Activated CD8-positive, alpha-beta T cell treated with anti-CD3 and anti-CD28 coated beads, Interleukin-2, amount 10 ng/mL, durations not matched to agents 7 days and 5 days (primary cell): ENCODE data around the gene C11orf21. TPM values are rescaled to one million over a fixed set of nuclear protein-coding genes. Genes with fewer than 3 reads are reported as not detected.

Source experiments
- ATAC-seq: fragments of 150-1000 bp; cut with Tn5 transposase; one replicate; pipeline ENCODE4 v1.10.0; 2021; ENCODE audit warnings: moderate library complexity
- CTCF ChIA-PET: fragments of 350-600 bp; sonication (Branson Sonifier 250); formaldehyde crosslinking; loops from one replicate; lab custom pipeline; 2021; ENCODE audit warnings: antibody characterized with exemption; lab: Charles Lee
- POLR2A ChIA-PET: fragments of 350-600 bp; sonication (Branson Sonifier 250); formaldehyde crosslinking; loops from one replicate; lab custom pipeline; 2021; ENCODE audit warnings: antibody characterized with exemption; lab: Charles Lee
- DNase-seq: peaks from one replicate; pipeline ENCODE4 v3.0.0-alpha.2; 2020
- H3K27ac Mint-ChIP-seq: one replicate; pipeline ENCODE4 v1.8.0; 2021; ENCODE audit warnings: mild to moderate bottlenecking, mixed read lengths
- H3K27me3 Mint-ChIP-seq: one replicate; pipeline ENCODE4 v1.8.0; 2021; ENCODE audit warnings: low read depth, mixed read lengths
- H3K36me3 Mint-ChIP-seq: one replicate; pipeline ENCODE4 v1.8.0; 2021; ENCODE audit warnings: low read depth, mixed read lengths
- H3K4me1 Mint-ChIP-seq: one replicate; pipeline ENCODE4 v1.8.0; 2021; ENCODE audit warnings: low read depth, mixed read lengths
- H3K4me3 Mint-ChIP-seq: one replicate; pipeline ENCODE4 v1.8.0; 2021; ENCODE audit warnings: mild to moderate bottlenecking, mixed read lengths
- H3K9me3 Mint-ChIP-seq: one replicate; pipeline ENCODE4 v1.8.0; 2022; ENCODE audit warnings: mixed read lengths; ENCODE audit not compliant: insufficient read depth
- total RNA-seq, 2 experiments: library from RNA; stranded (reverse); gene quantifications; one replicate each; pipeline ENCODE4 v1.2.3, GENCODE V29; 2021

C11orf21 gene
- total RNA-seq, 2 experiments from 2014 or later = 37.1 to 43.2 TPM

DNA sequence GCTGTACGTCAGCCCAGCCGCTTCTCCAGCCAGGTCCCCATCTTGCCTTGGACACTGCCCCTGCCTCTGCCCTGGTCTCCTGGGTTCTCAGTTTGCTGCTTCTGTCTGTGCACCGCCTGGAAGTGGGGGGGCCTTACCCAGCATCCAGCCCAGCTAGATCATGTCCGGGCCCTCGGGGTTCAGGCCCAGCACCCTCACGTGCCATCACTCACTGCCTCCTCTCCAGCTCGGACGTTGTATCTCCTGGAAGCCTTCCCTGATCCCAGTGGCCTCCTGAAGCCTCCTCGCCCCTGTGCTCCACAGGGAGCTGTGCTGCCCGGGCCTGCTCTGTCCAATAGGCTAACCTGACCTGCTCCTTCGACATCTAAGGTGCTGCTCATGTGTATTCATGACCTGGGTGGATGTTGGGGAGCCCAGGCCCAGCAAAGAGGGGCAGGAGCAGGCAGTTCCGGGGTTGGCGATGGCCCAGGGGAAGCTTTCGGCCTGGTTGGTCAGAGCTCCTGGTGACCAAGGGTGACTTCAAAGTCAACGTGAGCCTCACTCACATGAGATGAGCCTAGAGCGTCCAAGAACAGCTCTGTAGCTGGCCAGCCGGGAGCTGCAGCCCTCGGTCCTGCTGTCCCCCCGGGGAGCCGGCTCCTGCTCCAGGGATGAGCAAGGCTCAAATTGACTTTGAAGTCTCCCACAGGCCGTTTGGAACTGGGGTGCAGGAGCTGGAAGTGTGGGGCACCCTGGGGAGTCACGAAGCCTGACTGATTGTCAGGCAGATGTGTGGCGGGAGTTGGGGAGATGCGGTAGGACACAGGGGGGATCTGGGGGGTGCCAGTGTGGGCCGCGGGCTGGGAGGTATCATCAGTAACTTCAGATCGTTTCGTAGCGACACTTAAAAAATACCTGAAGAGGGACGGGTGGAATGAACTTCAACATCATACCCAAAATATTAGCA, 26.1 kb downstream of the C11orf21 start:
- peaks cover 31% of the 10 kb centered on the region for H3K27me3 Mint-ChIP-seq
- ATAC-seq (no peak), DNase-seq (no peak)
- no peak overlapping the region for H3K27ac Mint-ChIP-seq
- CTCF ChIA-PET = interaction anchor here (1.3 to 1.5 kb wide), 2 partner anchors 24 to 29 kb away, joined by 3 read pairs; no protein-coding TSS in a partner anchor
- POLR2A ChIA-PET = no interaction called here
- peaks cover 10% of the 10 kb centered on the region for H3K4me1 Mint-ChIP-seq
- H3K36me3 Mint-ChIP-seq = no peaks in the 10 kb centered on the region
- peaks cover 10% of the 10 kb centered on the region for H3K9me3 Mint-ChIP-seq
- H3K4me3 Mint-ChIP-seq = no peak overlapping the region

DNA sequence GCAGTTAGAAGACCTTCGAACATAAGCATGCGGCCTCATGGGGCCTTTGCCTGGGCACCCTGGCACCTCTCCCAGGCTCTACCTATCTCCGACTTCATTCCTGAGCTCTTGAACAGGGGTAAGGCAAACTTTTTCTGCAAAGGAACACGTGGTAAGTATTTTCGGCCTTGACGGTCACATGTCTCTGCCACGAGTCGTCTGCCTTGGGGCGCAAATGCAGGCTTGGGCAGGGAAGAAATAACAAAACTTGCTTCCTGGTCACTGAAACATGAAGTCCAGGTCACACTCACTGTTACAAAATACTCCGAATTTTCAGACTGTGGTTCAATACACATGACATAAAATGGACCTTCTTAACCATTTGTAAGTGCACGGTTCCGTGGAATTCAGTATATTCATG, 27.9 kb downstream of the C11orf21 start:
- H3K36me3 Mint-ChIP-seq = no peaks in the 10 kb centered on the region
- H3K27me3 Mint-ChIP-seq = peaks cover 37% of the 10 kb centered on the region
- ATAC-seq = no peak
- H3K4me1 Mint-ChIP-seq = peaks cover 12% of the 10 kb centered on the region
- H3K4me3 Mint-ChIP-seq = no peak overlapping the region
- POLR2A ChIA-PET = no interaction called here
- no peak overlapping the region for H3K27ac Mint-ChIP-seq
- H3K9me3 Mint-ChIP-seq = peaks cover under 1% of the 10 kb centered on the region
- CTCF ChIA-PET = no interaction called here
- no peak for DNase-seq

DNA sequence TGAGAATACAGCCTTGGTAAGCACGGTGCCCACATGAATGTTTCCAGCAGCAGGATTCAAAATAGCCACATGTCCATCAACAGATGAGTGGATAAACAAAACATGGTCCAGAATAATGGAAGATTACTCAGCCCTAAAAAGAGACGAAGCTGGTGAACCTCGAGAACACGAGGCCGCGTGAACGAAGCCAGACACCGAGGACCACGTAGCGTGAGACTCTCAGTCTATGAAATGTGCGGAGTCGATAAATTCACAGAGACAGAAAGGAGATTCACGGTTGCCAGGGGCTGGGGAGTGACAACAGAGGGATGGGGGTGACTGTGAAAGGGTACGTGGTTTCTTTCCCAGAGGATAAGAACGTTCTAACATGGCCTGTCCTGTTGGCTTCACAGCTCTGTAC, 28.4 kb downstream of the C11orf21 start:
- peaks cover 16% of the 10 kb centered on the region for H3K4me1 Mint-ChIP-seq
- no peak for ATAC-seq
- no peak overlapping the region for H3K4me3 Mint-ChIP-seq
- DNase-seq = no peak
- H3K27ac Mint-ChIP-seq = no peak overlapping the region
- H3K9me3 Mint-ChIP-seq = no peaks in the 10 kb centered on the region
- H3K27me3 Mint-ChIP-seq = peaks cover 40% of the 10 kb centered on the region
- ChIA-PET CTCF (no interaction called here), POLR2A (no interaction called here)
- no peaks in the 10 kb centered on the region for H3K36me3 Mint-ChIP-seq

GRCh38 chr11:2272946-2273280, 28.8 kb downstream of the C11orf21 start:
- no peak overlapping the region for H3K4me3 Mint-ChIP-seq
- H3K27me3 Mint-ChIP-seq = peaks cover 38% of the 10 kb centered on the region
- ATAC-seq (no peak), DNase-seq (no peak)
- H3K36me3 Mint-ChIP-seq = no peaks in the 10 kb centered on the region
- ChIA-PET CTCF (no interaction called here), POLR2A (no interaction called here)
- peaks cover 19% of the 10 kb centered on the region for H3K4me1 Mint-ChIP-seq
- H3K9me3 Mint-ChIP-seq = no peaks in the 10 kb centered on the region
- H3K27ac Mint-ChIP-seq = no peak overlapping the region

DNA sequence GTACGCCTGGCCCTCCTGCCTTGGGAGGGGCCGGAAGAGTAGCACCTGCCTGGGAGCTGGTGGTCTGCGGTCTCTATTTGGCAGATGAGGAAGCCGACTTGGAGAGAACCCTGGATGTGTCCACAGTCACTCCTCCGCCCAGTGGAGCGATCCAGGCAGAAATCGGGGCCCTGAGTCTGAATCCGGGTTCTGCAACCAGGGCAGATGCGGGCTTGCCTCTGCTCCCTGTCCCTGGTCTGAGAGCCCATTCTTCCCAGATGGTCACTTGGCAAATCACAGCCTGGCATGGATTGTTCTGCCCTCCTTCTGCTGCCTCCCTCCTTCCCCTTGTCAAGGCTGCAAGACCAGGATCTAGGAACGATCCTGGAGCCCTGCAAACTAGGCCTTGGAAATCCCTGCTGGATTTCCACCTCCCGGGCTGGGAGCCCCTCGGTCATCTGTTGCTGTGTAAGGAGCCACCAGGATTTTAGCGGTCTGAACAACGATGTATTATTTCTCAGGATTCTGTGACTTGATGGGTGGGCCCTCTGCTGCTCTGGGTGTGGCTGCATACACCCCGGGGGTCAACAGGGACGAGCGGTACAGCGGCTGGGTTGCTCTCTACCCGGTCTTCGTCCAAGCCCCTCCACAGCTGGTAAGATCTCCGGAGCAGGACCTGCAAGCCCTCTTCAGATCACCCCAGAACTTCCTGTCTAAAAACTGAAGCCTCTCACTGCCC, 29.3 kb downstream of the C11orf21 start:
- H3K27me3 Mint-ChIP-seq = peaks cover 35% of the 10 kb centered on the region
- H3K36me3 Mint-ChIP-seq = no peaks in the 10 kb centered on the region
- no peak overlapping the region for H3K27ac Mint-ChIP-seq
- DNase-seq (no peak), ATAC-seq (no peak)
- H3K4me3 Mint-ChIP-seq = no peak overlapping the region
- peaks cover 23% of the 10 kb centered on the region for H3K4me1 Mint-ChIP-seq
- POLR2A ChIA-PET = no interaction called here
- CTCF ChIA-PET = no interaction called here
- no peaks in the 10 kb centered on the region for H3K9me3 Mint-ChIP-seq

DNA sequence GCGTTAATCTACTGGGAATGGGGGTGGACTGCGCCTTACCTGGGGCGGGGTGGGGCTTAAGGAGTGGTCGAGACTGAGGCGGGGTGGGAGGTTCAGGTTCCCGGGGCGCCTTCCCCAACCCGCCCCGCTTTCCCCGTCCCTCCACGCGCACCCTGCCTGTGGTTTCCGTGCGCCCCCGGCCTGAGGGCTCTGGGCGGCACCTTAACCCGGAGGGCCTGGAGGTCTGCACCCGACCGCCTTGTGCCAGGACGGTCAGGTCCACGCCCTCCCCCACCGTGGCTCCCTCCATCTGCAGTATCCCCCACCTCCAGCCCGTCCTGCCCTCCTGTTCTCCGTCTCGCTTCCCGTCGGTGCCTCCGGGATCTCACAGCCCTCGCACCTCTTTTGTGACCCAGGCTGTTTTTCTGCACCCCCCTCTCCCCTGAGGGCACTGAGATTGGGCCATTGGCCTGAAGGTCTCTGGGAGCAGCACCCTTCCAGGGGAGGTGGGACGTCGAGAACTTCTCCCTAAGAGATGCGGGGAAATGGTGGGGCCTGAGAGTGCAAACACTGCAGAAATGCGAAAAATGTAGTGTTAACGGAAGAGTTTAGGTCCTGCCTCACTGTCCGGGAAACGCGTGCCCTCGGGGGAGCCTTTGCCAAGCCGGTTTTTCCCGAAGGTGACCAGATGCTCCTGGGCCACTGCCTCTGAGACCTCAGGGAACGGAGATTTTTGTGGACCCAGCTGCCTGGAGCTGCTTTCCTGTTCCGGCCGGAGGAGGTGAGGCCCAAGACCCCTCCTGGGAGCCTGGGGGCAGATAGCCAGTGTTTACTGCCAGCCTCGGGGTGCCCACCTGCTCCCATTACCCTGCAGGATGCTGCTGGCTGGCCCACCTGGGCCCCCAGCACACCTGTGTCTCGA, 30.1 kb downstream of the C11orf21 start:
- Mint-ChIP-seq H3K27me3 (peaks cover 32% of the 10 kb centered on the region), H3K27ac (no peak overlapping the region), H3K4me1 (peaks cover 24% of the 10 kb centered on the region), H3K36me3 (no peaks in the 10 kb centered on the region), H3K4me3 (no peak overlapping the region), H3K9me3 (no peaks in the 10 kb centered on the region)
- no peak for DNase-seq
- CTCF ChIA-PET = no interaction called here
- POLR2A ChIA-PET = no interaction called here
- no peak for ATAC-seq

GRCh38 chr11:2271077-2271326, 30.7 kb downstream of the C11orf21 start:
- H3K27ac Mint-ChIP-seq = no peak overlapping the region
- no peak overlapping the region for H3K4me3 Mint-ChIP-seq
- peaks cover 28% of the 10 kb centered on the region for H3K4me1 Mint-ChIP-seq
- H3K27me3 Mint-ChIP-seq = peaks cover 32% of the 10 kb centered on the region
- ChIA-PET POLR2A (no interaction called here), CTCF (no interaction called here)
- DNase-seq (no peak), ATAC-seq (peak; percentile 48)
- no peaks in the 10 kb centered on the region for H3K9me3 Mint-ChIP-seq
- no peaks in the 10 kb centered on the region for H3K36me3 Mint-ChIP-seq

GRCh38 chr11:2270322-2271076, 31.2 kb downstream of the C11orf21 start, which contains the start of gene ASCL2:
Gene ASCL2, minus strand, starts transcription at chr11:2270588. Its CDS starts 256 bp downstream, at chr11:2270332.
- Mint-ChIP-seq H3K36me3 (no peaks in the 10 kb centered on the region), H3K4me3 (peak within 1 kb of the TSS; percentile 49), H3K27me3 (peaks cover 32% of the 10 kb centered on the region), H3K9me3 (no peaks in the 10 kb centered on the region), H3K27ac (no peak within 1 kb of the TSS), H3K4me1 (peaks cover 33% of the 10 kb centered on the region)
- DNase-seq = no peak
- CTCF ChIA-PET = interaction anchor here (1.0 kb wide), 1 partner anchor 34 kb away, joined by 6 read pairs; no protein-coding TSS in a partner anchor
- POLR2A ChIA-PET = no interaction called here
- no peak for ATAC-seq

DNA sequence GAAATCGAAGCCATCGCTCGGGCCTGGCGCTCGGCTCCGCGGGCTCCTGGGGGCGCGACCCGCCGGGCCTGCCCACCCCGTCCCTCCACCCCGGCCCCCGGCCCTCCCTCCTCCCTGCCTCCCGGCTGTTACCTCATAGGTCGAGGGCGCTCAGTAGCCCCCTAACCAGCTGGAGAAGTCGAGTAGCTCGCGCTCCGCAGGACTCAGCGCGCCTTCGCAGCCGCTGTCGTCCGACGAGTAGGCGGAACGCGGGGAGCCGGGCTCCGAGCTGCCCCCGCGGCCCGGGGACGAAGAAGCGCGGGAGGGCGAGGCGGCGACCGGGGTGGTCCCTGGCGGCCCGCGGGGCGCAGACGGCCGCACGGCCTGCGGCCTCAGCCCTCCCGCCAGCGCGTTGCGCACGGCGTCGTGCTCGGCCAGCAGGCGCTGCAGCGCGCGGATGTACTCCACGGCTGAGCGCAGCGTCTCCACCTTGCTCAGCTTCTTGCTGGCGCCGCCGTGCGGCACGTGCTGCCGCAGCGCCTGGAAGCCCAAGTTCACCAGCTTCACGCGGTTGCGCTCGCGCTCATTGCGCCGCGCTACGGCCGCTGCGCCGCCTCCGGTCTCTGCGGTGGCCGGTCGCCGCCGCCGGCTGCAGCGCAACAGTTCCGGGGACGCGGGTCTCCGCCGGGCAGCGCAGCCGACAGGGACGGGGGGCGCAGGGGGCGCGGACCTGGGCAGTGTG, 32.0 kb downstream of the C11orf21 start:
- ATAC-seq (peak; percentile 57), DNase-seq (peak; percentile 52)
- Mint-ChIP-seq H3K4me1 (peaks cover 36% of the 10 kb centered on the region), H3K27me3 (peaks cover 30% of the 10 kb centered on the region), H3K36me3 (no peaks in the 10 kb centered on the region), H3K27ac (no peak overlapping the region), H3K9me3 (no peaks in the 10 kb centered on the region), H3K4me3 (peak overlapping the region; percentile 49)
- POLR2A ChIA-PET = no interaction called here
- CTCF ChIA-PET = interaction anchor here (1.0 kb wide), 1 partner anchor 35 kb away, joined by 6 read pairs; no protein-coding TSS in a partner anchor

- Mint-ChIP-seq H3K27ac (no peak overlapping the region), H3K36me3 (no peaks in the 10 kb centered on the region), H3K27me3 (peaks cover 30% of the 10 kb centered on the region)
Observed at GRCh38 chr11:2268729-2269600, 32.8 kb downstream of the C11orf21 start.

More at GRCh38 chr11:2268729-2269600, 32.8 kb downstream of the C11orf21 start:
- DNase-seq (peak; percentile 45), ATAC-seq (peak; percentile 16)
- no peaks in the 10 kb centered on the region for H3K9me3 Mint-ChIP-seq
- H3K4me3 Mint-ChIP-seq = peak overlapping the region; percentile 49
- ChIA-PET CTCF (interaction anchor here (0.9 to 1.0 kb wide), 2 partner anchors 10 to 36 kb away, joined by 3 to 6 read pairs; no protein-coding TSS in a partner anchor), POLR2A (no interaction called here)
- peaks cover 36% of the 10 kb centered on the region for H3K4me1 Mint-ChIP-seq
